WI38 (cell line): ENCODE data around the gene SPINK4.

ENCODE experiments used
- H3K4me3 ChIP-seq: 2 replicates; pipeline ENCODE4 v1.5.1; 2011; ENCODE audit warnings: low read depth, mild to moderate bottlenecking, control low read depth, low read length
- TF ChIP-seq, protein P1 (sequence below): IDR thresholded peaks from 2 replicates; pipeline ENCODE4 v1.5.1; 2012; ENCODE audit warnings: low read depth, mild to moderate bottlenecking, control low read depth, low read length

Gene SPINK4

DNA sequence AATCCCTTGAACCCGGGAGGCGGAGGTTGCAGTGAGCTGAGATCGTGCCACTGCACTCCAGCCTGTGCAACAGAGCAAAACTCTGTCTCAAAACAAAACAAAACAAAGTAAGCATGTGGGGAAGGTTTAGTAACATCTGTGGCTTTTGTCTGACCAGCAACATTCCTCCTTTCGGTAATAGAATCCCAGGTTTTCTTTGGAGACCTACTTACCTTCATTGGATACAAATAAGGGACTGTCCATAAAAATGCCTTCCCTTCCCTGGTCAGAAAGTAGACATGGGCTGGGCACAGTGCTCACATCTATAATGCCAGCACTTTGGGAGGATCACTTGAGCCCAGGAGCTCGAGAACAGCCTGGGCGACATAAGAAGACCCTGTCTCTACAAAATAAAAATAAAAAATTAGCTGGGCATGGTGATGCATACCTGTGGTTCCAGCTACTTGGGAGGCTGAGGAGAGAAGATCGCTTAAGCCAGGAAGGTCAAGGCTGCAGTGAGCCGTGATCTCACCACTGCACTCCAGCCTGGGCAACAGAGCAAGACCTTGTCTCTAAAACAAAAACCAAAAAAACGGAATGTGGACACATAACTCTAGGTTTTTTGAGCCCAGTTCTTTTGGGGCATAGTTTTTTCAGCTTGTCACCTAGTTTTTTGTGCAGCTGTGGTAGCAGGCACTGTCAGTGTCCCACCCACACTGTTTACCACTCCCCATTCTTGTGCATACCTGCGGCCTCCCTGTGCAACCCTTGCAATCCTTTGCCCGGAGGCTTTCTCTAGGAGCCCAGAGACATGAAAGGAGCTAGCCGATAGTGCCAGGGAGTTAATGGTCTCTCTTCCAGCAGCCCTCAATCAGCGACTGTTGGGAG lies 9.0 kb upstream of the SPINK4 start:
- H3K4me3 ChIP-seq = no peak overlapping the region
- TF ChIP-seq, protein P1, sequence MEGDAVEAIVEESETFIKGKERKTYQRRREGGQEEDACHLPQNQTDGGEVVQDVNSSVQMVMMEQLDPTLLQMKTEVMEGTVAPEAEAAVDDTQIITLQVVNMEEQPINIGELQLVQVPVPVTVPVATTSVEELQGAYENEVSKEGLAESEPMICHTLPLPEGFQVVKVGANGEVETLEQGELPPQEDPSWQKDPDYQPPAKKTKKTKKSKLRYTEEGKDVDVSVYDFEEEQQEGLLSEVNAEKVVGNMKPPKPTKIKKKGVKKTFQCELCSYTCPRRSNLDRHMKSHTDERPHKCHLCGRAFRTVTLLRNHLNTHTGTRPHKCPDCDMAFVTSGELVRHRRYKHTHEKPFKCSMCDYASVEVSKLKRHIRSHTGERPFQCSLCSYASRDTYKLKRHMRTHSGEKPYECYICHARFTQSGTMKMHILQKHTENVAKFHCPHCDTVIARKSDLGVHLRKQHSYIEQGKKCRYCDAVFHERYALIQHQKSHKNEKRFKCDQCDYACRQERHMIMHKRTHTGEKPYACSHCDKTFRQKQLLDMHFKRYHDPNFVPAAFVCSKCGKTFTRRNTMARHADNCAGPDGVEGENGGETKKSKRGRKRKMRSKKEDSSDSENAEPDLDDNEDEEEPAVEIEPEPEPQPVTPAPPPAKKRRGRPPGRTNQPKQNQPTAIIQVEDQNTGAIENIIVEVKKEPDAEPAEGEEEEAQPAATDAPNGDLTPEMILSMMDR = no peak

DNA sequence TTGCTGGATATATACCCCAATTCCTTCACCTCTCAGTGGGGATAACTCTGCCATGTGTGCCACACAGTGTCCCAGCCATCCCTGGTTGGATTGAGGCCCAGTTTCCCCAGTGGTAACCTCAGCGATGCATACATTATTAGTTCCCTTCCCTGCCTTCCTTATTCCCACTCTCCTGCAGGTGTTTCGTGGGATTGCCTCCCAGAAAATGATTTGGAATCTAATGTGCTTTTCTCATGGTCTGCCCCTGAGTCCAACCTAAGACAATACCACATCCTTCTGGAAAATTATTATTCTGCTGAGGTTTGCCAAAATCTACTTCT lies 8.4 kb upstream of the SPINK4 start:
- no peak overlapping the region for H3K4me3 ChIP-seq

DNA sequence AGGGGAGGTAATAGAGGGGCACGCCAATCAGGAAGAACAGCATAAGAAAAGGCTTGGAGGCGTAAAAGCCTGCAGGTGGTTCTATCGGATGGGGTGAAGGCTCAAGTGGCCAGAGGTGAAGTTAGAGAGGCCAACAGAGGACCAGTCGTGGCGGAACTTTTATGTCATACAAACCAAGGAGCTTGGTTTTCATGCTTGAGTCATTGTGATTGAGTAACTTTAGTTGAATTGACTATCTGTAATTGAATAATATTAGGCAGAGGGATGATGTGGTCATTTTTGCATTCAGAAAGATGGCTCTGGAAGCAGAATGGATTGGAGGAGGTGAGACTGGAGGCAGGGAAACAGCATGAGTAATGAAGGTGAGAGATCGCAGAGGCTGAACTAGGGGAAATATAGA lies 7.2 kb upstream of the SPINK4 start:
- TF ChIP-seq, protein P1 = no peak
- H3K4me3 ChIP-seq = no peak overlapping the region

More for the DNA sequence above, 8.4 kb upstream of the SPINK4 start:
- TF ChIP-seq, protein P1 = no peak

DNA sequence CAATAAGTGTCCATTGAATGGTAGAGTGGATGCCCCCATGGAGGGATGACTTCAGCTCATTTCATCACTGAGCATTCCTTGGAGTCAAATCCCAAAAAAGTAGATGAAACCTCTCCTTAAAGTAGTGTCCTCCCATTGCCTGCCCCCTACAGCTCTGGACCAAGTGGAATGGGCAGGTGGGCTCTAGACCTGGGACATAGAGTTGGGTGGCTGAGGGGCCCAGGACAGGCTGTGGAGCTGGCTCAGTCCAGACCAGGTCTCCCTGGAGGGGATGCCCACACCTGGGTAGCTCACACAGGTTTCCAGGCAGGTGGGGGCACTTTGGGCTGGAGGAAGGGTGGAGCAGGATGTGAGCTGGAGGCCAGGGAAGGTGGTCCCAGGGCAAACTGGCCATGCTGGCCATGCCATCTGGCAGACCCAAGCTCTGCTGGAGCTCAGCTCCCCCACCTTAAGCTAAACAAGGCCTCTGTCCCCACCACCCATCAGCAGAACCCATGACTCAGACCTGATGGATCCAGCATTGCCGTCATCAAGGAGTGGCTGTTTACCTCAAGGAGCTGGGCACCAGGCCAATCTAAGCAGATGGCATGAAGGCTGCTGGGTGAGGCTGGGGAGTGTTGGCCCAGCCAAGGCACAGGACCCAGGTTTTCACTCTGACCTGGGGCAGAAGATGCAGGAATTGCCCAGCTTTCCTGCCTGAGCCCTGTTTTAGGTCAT lies 6.2 kb upstream of the SPINK4 start:
- H3K4me3 ChIP-seq = no peak overlapping the region
- TF ChIP-seq, protein P1 = no peak

DNA sequence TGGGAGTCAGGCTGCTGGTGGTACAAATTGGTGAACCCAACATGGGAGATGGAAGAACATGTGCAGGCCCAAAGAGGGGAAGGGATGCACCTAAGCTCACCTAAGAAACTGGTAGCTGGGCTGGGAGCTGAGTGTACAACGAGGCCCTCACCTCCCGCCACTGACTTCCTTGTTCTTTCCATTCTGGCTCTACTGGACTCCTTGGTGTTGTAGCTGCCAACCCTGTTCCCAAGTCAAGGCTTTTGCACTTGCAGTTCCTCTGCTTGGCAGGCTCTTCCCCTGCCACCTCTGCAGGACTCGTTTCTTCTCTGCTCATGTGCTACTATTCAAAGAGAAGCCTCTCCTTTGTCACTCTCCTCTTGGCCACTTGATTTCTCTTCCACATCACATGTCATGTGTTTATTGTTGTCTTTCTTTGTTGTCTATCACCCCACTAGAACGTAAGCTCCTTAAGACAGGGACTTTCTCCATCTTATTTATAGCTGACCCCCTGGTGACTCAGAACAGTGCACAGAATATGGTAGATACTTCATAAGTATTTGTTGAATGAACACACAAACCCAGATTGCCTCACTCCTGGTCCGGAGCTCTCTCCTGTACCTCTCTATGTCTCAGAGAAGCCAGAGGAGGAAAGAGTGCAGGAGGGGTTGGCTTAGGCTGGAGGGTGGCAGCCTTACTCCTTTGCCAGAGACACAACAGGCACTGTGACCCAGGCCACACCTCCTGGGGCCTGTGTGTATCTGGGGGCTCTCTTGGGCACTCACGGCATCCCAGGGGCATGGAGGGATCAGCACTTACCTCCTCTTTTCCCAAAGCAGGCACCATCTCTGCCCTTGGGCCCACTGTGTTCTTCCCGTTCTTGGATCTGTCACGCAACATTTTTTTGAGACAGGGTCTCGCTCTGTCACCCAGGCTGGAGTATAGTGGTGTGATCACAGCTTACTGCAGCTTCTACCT lies 5.2 kb upstream of the SPINK4 start:
- TF ChIP-seq, protein P1 = no peak
- H3K4me3 ChIP-seq = no peak overlapping the region

DNA sequence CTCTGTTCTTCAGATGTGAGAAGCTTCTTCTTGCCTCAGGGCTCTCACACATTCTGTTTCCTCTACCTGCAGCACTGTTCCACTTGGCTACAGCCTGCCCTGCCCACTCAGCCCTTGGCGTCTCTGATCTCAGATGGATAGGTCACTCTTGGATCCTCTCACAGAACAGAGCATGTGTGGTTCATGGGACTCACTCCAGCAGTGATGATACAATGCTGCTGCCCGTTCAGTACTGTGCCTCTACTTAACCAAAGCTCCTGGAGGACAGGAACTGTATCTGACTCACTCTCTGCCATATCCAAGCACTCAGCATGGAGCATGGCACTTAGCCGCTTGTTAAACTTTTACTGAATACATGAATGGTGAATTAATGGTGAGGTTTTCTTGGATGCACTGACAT lies 3.4 kb upstream of the SPINK4 start:
- TF ChIP-seq, protein P1 = no peak
- H3K4me3 ChIP-seq = no peak overlapping the region
